Parathyroid adenoma (tissue), 2 donors: ENCODE data around the gene SLC16A5.
A peak's percentile ranks its signal among the peaks of the same experiment; 100 is the strongest.

Experiments used
- H2AFZ ChIP-seq: fragments of 300-600 bp; sonication (generic); one replicate; pipeline ENCODE4 v1.7.0; 2017; ENCODE audit warnings: antibody characterized with exemption, mild to moderate bottlenecking
- H3K27ac ChIP-seq: fragments of 300-600 bp; sonication (generic); one replicate; pipeline ENCODE4 v1.7.0; 2017
- H3K27me3 ChIP-seq: fragments of 300-600 bp; sonication (generic); one replicate; pipeline ENCODE4 v1.7.0; 2017; ENCODE audit warnings: low read length; ENCODE audit not compliant: control insufficient read depth, insufficient read depth
- H3K36me3 ChIP-seq: fragments of 300-600 bp; sonication (generic); one replicate; pipeline ENCODE4 v1.7.0; 2017; ENCODE audit warnings: low read length; ENCODE audit not compliant: control insufficient read depth, insufficient read depth
- H3K4me1 ChIP-seq: fragments of 300-600 bp; sonication (generic); one replicate; pipeline ENCODE4 v1.7.0; 2017; ENCODE audit warnings: control low read depth
- H3K4me2 ChIP-seq: fragments of 300-600 bp; sonication (generic); one replicate; pipeline ENCODE4 v1.7.0; 2017; ENCODE audit warnings: low read length
- H3K4me3 ChIP-seq: fragments of 300-600 bp; sonication (generic); one replicate; pipeline ENCODE4 v1.7.0; 2017; ENCODE audit warnings: low read depth, low read length
- H3K79me2 ChIP-seq: fragments of 300-600 bp; sonication (generic); one replicate; pipeline ENCODE4 v1.7.0; 2017; ENCODE audit warnings: control low read depth
- H3K9ac ChIP-seq: fragments of 300-600 bp; sonication (generic); one replicate; pipeline ENCODE4 v1.7.0; 2017; ENCODE audit warnings: mild to moderate bottlenecking
- H3K9me3 ChIP-seq: fragments of 300-600 bp; sonication (generic); one replicate; pipeline ENCODE4 v1.7.0; 2017; ENCODE audit warnings: low read length; ENCODE audit not compliant: control insufficient read depth
- CTCF ChIP-seq: fragments of 300-600 bp; sonication (generic); IDR thresholded peaks from one replicate; pipeline ENCODE4 v1.7.0; 2017; ENCODE audit warnings: antibody characterized with exemption, mild to moderate bottlenecking
- donor health status: primary hyperparathyroidism.

Gene SLC16A5

GRCh38 chr17:75078284-75079022 is 9.3 kb upstream of the SLC16A5 start:
- Histone ChIP-seq H2AFZ (peak overlapping the region; percentile 89), H3K27me3 (no peaks in the 10 kb centered on the region), H3K27ac (no peak overlapping the region), H3K36me3 (no peaks in the 10 kb centered on the region), H3K4me3 (no peak overlapping the region), H3K4me1 (peaks cover 3% of the 10 kb centered on the region), H3K4me2 (no peak overlapping the region), H3K79me2 (no peaks in the 10 kb centered on the region), H3K9me3 (no peaks in the 10 kb centered on the region), H3K9ac (no peak overlapping the region)
- TF ChIP-seq CTCF = no peak

- H3K79me2 ChIP-seq = no peaks in the 10 kb centered on the region
- H2AFZ ChIP-seq = no peak overlapping the region
- no peak overlapping the region for H3K27ac ChIP-seq
- no peak for TF ChIP-seq CTCF
- H3K9me3 ChIP-seq = no peaks in the 10 kb centered on the region
- H3K9ac ChIP-seq = no peak overlapping the region
- no peak overlapping the region for H3K4me3 ChIP-seq
- peaks cover 3% of the 10 kb centered on the region for H3K4me1 ChIP-seq
- no peak overlapping the region for H3K4me2 ChIP-seq
- no peaks in the 10 kb centered on the region for H3K36me3 ChIP-seq
- H3K27me3 ChIP-seq = no peaks in the 10 kb centered on the region
These were observed 8.8 kb upstream of the SLC16A5 start for GRCh38 chr17:75079023-75079373.

- Histone ChIP-seq H3K9ac (no peak overlapping the region), H3K27me3 (no peaks in the 10 kb centered on the region), H3K4me1 (peaks cover 3% of the 10 kb centered on the region), H3K4me3 (no peak overlapping the region), H3K4me2 (no peak overlapping the region), H2AFZ (no peak overlapping the region), H3K27ac (no peak overlapping the region), H3K36me3 (no peaks in the 10 kb centered on the region), H3K79me2 (no peaks in the 10 kb centered on the region), H3K9me3 (no peaks in the 10 kb centered on the region)
- TF ChIP-seq CTCF = no peak
These were observed 5.9 kb upstream of the SLC16A5 start for GRCh38 chr17:75081611-75082540.

GRCh38 chr17:75082683-75083082 is 5.1 kb upstream of the SLC16A5 start:
- Histone ChIP-seq H3K4me2 (no peak overlapping the region), H3K27ac (no peak overlapping the region), H3K27me3 (no peaks in the 10 kb centered on the region), H3K9me3 (no peaks in the 10 kb centered on the region), H3K36me3 (no peaks in the 10 kb centered on the region), H3K9ac (no peak overlapping the region), H2AFZ (no peak overlapping the region), H3K4me1 (peaks cover 4% of the 10 kb centered on the region), H3K4me3 (no peak overlapping the region), H3K79me2 (no peaks in the 10 kb centered on the region)
- no peak for TF ChIP-seq CTCF
